MM.1S (cell line): ENCODE data around the gene SRPK2.

Experiments used
- DNase-seq: peaks from one replicate; pipeline ENCODE4 v3.0.0-alpha.2; 2015
- H2AFZ ChIP-seq: fragments of 300-600 bp; sonication (generic); 2 replicates; pipeline ENCODE4 v1.6.0; 2016; ENCODE audit warnings: antibody characterized with exemption, low read length
- H3F3A ChIP-seq: fragments of 300-600 bp; sonication (generic); 2 replicates; pipeline ENCODE4 v1.6.1; 2016; ENCODE audit warnings: mild to moderate bottlenecking, antibody characterized with exemption, low read length, moderate library complexity, mixed read lengths; ENCODE audit not compliant: insufficient read depth
- H3K27ac ChIP-seq: fragments of 300-600 bp; sonication (generic); 2 replicates; pipeline ENCODE4 v1.5.1; 2016; ENCODE audit warnings: mild to moderate bottlenecking, low read length
- H3K27me3 ChIP-seq: fragments of 300-600 bp; sonication (generic); replicated peaks from 2 replicates; pipeline ENCODE4 v1.6.0; 2016; ENCODE audit warnings: low read length; ENCODE audit not compliant: insufficient read depth
- H3K36me3 ChIP-seq: fragments of 300-600 bp; sonication (generic); replicated peaks from 2 replicates; pipeline ENCODE4 v1.6.1; 2016; ENCODE audit warnings: mild to moderate bottlenecking, low read length, mixed read lengths; ENCODE audit not compliant: insufficient read depth
- H3K4me1 ChIP-seq: fragments of 300-600 bp; sonication (generic); 2 replicates; pipeline ENCODE4 v1.6.1; 2016; ENCODE audit warnings: low read length, mixed read lengths
- H3K4me2 ChIP-seq: fragments of 300-600 bp; sonication (generic); 2 replicates; pipeline ENCODE4 v1.6.0; 2016; ENCODE audit warnings: low read depth, low read length
- H3K4me3 ChIP-seq: fragments of 300-600 bp; sonication (generic); 2 replicates; pipeline ENCODE4 v1.5.1; 2016; ENCODE audit warnings: low read length, mixed read lengths
- H3K79me2 ChIP-seq: fragments of 300-600 bp; sonication (generic); 2 replicates; pipeline ENCODE4 v1.6.1; 2016; ENCODE audit warnings: mixed run types, low read length, mixed read lengths
- H3K9ac ChIP-seq: fragments of 300-600 bp; sonication (generic); 2 replicates; pipeline ENCODE4 v1.6.1; 2016; ENCODE audit warnings: low read length, mixed read lengths
- H3K9me2 ChIP-seq: fragments of 300-600 bp; sonication (generic); replicated peaks from 2 replicates; pipeline ENCODE4 v1.6.1; 2016; ENCODE audit warnings: mild to moderate bottlenecking, low read length, mixed read lengths; ENCODE audit not compliant: insufficient read depth
- H3K9me3 ChIP-seq: fragments of 300-600 bp; sonication (generic); replicated peaks from 2 replicates; pipeline ENCODE4 v1.6.1; 2016; ENCODE audit warnings: mild to moderate bottlenecking, low read length, mixed read lengths; ENCODE audit not compliant: insufficient read depth
- H4K20me1 ChIP-seq: fragments of 300-600 bp; sonication (generic); 2 replicates; pipeline ENCODE4 v1.6.1; 2016; ENCODE audit warnings: mild to moderate bottlenecking, low read length, moderate library complexity, mixed read lengths; ENCODE audit not compliant: insufficient read depth
- EZH2 ChIP-seq: fragments of 300-600 bp; sonication (generic); optimal IDR thresholded peaks from 2 replicates; pipeline ENCODE3; 2017; ENCODE audit warnings: low read depth, mild to moderate bottlenecking, antibody characterized with exemption, low read length, mixed read lengths
- EZH2phosphoT487 ChIP-seq: fragments of 300-600 bp; sonication (generic); IDR thresholded peaks from 2 replicates; pipeline ENCODE4 v1.6.1; 2018; ENCODE audit warnings: antibody characterized with exemption, low read length
- TF ChIP-seq, protein P1 (sequence below): fragments of 300-600 bp; sonication (generic); IDR thresholded peaks from 2 replicates; pipeline ENCODE4 v1.5.1; 2016; ENCODE audit warnings: antibody characterized with exemption, low read length, mixed read lengths

Gene SRPK2

DNA sequence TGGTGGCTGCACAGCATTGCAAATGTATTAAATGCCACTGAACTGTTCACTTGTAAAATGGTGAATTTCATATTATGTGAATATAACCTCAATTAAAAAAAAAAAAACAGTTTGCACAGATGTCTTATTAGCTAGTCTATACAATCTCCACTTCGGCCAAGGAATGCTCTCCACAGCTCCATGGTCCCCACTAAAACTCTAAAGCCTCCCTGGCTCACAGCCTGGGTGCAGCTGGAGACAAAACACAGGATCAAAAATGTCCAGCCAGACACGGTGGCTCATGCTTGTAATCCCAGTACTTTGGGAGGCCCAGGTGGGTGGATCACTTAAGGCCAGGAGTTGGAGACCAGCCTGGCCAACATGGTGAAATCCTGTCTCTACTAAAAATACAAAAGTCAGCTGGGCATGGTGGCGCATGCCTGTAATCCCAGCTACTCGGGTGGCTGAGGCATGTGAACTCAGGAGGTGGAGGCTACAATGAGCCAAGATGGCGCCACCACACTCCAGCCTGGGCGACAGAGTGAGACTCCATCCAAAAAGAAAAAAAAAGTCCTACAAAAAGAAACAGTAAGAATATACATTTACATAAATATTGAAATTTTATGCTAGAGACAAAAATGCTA is 66.0 kb downstream of the SRPK2 start:
- H2AFZ ChIP-seq, result no peak overlapping the region
- no peaks in the 10 kb centered on the region for H3F3A ChIP-seq
- H3K79me2 ChIP-seq, result peaks cover 93% of the 10 kb centered on the region
- no peaks in the 10 kb centered on the region for H4K20me1 ChIP-seq
- no peak overlapping the region for H3K4me3 ChIP-seq
- DNase-seq, result no peak
- H3K36me3 ChIP-seq, result no peaks in the 10 kb centered on the region
- peaks cover 15% of the 10 kb centered on the region for H3K4me1 ChIP-seq
- H3K9me2 ChIP-seq, result no peaks in the 10 kb centered on the region
- H3K27ac ChIP-seq, result no peak overlapping the region
- H3K27me3 ChIP-seq, result no peaks in the 10 kb centered on the region
- H3K9me3 ChIP-seq, result no peaks in the 10 kb centered on the region
- H3K4me2 ChIP-seq, result no peak overlapping the region
- TF ChIP-seq EZH2phosphoT487, result no peak
- TF ChIP-seq EZH2, result no peak
- TF ChIP-seq, protein P1, sequence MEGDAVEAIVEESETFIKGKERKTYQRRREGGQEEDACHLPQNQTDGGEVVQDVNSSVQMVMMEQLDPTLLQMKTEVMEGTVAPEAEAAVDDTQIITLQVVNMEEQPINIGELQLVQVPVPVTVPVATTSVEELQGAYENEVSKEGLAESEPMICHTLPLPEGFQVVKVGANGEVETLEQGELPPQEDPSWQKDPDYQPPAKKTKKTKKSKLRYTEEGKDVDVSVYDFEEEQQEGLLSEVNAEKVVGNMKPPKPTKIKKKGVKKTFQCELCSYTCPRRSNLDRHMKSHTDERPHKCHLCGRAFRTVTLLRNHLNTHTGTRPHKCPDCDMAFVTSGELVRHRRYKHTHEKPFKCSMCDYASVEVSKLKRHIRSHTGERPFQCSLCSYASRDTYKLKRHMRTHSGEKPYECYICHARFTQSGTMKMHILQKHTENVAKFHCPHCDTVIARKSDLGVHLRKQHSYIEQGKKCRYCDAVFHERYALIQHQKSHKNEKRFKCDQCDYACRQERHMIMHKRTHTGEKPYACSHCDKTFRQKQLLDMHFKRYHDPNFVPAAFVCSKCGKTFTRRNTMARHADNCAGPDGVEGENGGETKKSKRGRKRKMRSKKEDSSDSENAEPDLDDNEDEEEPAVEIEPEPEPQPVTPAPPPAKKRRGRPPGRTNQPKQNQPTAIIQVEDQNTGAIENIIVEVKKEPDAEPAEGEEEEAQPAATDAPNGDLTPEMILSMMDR, result no peak
- H3K9ac ChIP-seq, result no peak overlapping the region

DNA sequence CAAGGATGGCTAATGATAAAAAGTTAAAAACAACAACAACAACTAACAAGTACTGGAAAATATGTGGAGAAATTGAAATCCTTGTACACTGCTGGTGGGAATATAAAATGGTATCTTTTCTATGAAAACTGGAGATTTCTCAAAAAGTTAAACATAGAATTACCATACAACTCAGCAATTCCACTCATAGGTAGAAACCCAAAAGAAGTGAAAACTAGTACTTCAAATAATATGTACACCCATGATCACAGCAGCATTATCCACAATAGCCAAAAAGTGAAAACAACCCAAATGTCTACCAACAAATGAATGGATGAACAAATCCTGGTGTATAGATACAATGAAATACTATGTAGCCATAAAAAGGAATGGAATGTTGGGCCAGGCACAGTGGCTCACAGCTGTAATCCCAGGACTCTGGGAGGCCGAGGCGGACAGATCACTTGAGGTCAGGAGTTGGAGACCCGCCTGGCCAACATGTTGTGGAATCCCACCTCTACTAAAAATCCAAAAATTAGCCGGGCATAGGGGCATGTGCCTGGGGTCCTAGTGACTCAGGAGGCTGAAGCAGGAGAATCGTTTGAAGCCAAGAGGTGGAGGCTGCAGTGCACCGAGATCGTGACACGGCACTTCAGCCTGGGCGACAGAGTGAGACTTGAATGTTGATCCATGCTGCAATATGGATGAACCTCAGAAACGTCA is 66.8 kb downstream of the SRPK2 start:
- Histone ChIP-seq H3K27me3 (no peaks in the 10 kb centered on the region), H3K9me3 (no peaks in the 10 kb centered on the region), H4K20me1 (no peaks in the 10 kb centered on the region), H3K4me1 (peaks cover 15% of the 10 kb centered on the region), H3K4me2 (no peak overlapping the region), H3K4me3 (no peak overlapping the region), H3K36me3 (no peaks in the 10 kb centered on the region), H3K9ac (no peak overlapping the region), H3F3A (no peaks in the 10 kb centered on the region; the same call in 1 of the 2 replicates), H3K27ac (no peak overlapping the region), H2AFZ (no peak overlapping the region), H3K79me2 (peaks cover 93% of the 10 kb centered on the region), H3K9me2 (no peaks in the 10 kb centered on the region)
- no peak for DNase-seq
- no peak for TF ChIP-seq EZH2
- TF ChIP-seq EZH2phosphoT487, result no peak
- TF ChIP-seq, protein P1, result no peak

DNA sequence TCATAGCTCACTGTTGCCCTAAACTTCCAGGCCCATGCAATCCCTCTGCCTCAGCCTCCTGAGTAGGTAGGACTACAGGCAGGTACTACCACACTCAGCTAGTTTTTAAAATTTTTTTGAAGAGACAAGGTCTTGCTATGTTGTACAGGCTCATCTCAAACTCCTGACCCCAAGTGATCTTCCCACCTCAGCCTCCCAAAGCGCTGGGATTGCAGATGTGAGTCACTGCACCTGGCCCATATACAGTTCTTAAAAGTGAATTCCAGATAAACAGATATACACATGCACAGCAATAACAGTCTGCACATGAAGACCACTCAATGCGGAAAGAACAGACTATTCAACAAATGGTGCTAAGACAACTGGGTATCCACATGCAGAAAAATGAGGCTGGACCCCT is 67.8 kb downstream of the SRPK2 start:
- Histone ChIP-seq H3K27me3 (no peaks in the 10 kb centered on the region), H3K4me2 (no peak overlapping the region), H2AFZ (no peak overlapping the region), H3K79me2 (peaks cover 92% of the 10 kb centered on the region), H3K9me3 (no peaks in the 10 kb centered on the region), H4K20me1 (no peaks in the 10 kb centered on the region), H3K4me3 (no peak overlapping the region), H3F3A (no peaks in the 10 kb centered on the region; the same call in 1 of the 2 replicates), H3K36me3 (no peaks in the 10 kb centered on the region), H3K27ac (no peak overlapping the region), H3K4me1 (peaks cover 15% of the 10 kb centered on the region), H3K9me2 (no peaks in the 10 kb centered on the region), H3K9ac (no peak overlapping the region)
- TF ChIP-seq, protein P1, result no peak
- TF ChIP-seq EZH2phosphoT487 (no peak), EZH2 (no peak)
- DNase-seq, result no peak
